ENCODE data around the gene OGFR. TPM values are rescaled to one million over a fixed set of nuclear protein-coding genes. Genes with fewer than 3 reads are reported as not detected.

The OGFR gene
- total and polyA plus RNA-seq, 2 donors (not counting 3 experiments of a cell fraction or from before 2014, with no cell fraction given), result 30.8 to 44.0 TPM

DNA sequence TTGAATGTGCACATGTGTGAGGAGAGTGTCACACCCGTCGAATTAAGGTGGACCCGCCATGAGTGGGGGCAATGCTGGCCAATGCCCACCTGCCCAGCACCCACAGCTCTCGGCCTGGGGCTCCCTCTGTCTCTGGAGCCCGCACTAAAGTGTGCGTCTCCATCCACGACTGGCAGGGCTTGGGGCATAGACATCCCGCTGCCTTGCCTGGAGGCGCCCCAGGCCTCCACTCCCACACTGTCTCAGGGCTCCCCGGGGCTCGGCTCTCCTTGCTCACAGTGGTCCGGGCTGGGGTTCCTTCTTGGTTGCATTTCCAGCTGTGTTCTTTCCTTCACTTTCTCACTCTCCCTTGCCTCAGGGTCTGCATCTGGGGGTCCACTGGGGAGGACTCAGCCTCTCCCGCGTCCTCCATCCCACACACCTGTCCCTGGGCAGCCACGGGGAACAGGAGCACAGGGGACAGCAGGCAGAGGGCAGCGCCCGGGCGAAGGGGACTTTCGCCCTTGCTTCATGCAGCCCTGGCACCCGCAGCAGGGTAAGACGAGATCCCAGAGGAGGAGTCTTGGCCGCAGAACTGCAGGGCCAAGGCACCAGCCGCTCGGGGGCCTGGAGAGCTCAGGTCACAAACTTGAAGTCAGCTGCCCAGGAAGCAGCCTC is 28.5 kb upstream of the OGFR start:
- Histone ChIP-seq H3K4me2 (ENCODE audit: insufficient read depth, low read length) (no peak overlapping the region), H3K4me3 (replicated peaks in 1 of 3; ENCODE audit: insufficient read depth in 1 of 3, low read depth in 1 of 3, low read length in 3 of 3) (no peak overlapping the region), H3K36me3 (ENCODE audit: control insufficient read depth in 2 of 2, extremely low read depth in 1 of 2, insufficient read depth in 2 of 2, low read length in 2 of 2) (no peaks in the 10 kb centered on the region), H3K9ac (replicated peaks; ENCODE audit: extremely low read depth, insufficient read depth, low read length) (no peak overlapping the region), H3K79me2 (ENCODE audit: control insufficient read depth, insufficient read depth, low read length) (no peaks in the 10 kb centered on the region), H4K20me1 (replicated peaks; ENCODE audit: control insufficient read depth, extremely low read depth, insufficient read depth, low read length) (no peaks in the 10 kb centered on the region), H3K27me3 (ENCODE audit: control insufficient read depth in 2 of 2, insufficient read depth in 2 of 2, low read length in 2 of 2) (no peaks in the 10 kb centered on the region), H2AFZ (ENCODE audit: low read depth, low read length) (no peak overlapping the region), H3K9me1 (replicated peaks; ENCODE audit: control insufficient read depth, extremely low read depth, insufficient read depth, low read length) (no peaks in the 10 kb centered on the region), H3K27ac (ENCODE audit: insufficient read depth, low read depth, low read length) (no peak overlapping the region), H3K9me3 (replicated peaks; ENCODE audit: control insufficient read depth, insufficient read depth, low read length) (no peaks in the 10 kb centered on the region), H3K4me1 (ENCODE audit: control insufficient read depth, extremely low read depth, insufficient read depth, low read length) (peaks cover 11% of the 10 kb centered on the region)
- no TSS peak for BruUV-seq (replicated peaks)
- POLR2A ChIA-PET, result no interaction called here
- FAIRE-seq (no peak), DNase-seq (ENCODE audit: low read depth, low spot score) (no peak)
- CTCF ChIA-PET, result no interaction called here
- TF ChIP-seq POLR2A (IDR thresholded peaks at IDR 0.05; ENCODE audit: low read depth, low read length) (no peak), FOS (IDR thresholded peaks at IDR 0.05; ENCODE audit: borderline replicate concordance, insufficient read depth, low read length) (no peak), MYC (IDR thresholded peaks at IDR 0.05; ENCODE audit: low read depth, low read length) (no peak), POLR2AphosphoS5 (IDR thresholded peaks at IDR 0.05; ENCODE audit: insufficient read depth, low read depth, low read length) (no peak), EZH2 (IDR thresholded peaks at IDR 0.05; ENCODE audit: borderline replicate concordance, low read depth, low read length, severe bottlenecking) (no peak), JUN (IDR thresholded peaks at IDR 0.05; ENCODE audit: borderline replicate concordance, insufficient read depth, insufficient read length, low read depth) (no peak), GATA2 (IDR thresholded peaks at IDR 0.05; ENCODE audit: insufficient read depth, insufficient read length, low read depth, low read length) (no peak)
- TF ChIP-seq, protein P1, sequence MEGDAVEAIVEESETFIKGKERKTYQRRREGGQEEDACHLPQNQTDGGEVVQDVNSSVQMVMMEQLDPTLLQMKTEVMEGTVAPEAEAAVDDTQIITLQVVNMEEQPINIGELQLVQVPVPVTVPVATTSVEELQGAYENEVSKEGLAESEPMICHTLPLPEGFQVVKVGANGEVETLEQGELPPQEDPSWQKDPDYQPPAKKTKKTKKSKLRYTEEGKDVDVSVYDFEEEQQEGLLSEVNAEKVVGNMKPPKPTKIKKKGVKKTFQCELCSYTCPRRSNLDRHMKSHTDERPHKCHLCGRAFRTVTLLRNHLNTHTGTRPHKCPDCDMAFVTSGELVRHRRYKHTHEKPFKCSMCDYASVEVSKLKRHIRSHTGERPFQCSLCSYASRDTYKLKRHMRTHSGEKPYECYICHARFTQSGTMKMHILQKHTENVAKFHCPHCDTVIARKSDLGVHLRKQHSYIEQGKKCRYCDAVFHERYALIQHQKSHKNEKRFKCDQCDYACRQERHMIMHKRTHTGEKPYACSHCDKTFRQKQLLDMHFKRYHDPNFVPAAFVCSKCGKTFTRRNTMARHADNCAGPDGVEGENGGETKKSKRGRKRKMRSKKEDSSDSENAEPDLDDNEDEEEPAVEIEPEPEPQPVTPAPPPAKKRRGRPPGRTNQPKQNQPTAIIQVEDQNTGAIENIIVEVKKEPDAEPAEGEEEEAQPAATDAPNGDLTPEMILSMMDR (IDR thresholded peaks at IDR 0.05; ENCODE audit: extremely low read depth in 1 of 2, insufficient read depth in 1 of 2, low read depth in 1 of 2, low read length in 2 of 2), result no peak
- TF ChIP-seq, protein P2, sequence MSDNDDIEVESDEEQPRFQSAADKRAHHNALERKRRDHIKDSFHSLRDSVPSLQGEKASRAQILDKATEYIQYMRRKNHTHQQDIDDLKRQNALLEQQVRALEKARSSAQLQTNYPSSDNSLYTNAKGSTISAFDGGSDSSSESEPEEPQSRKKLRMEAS (IDR thresholded peaks at IDR 0.05; ENCODE audit: insufficient read depth, insufficient read length), result no peak
- intact Hi-C loops (cut with micrococcal nuclease) (no loop called here), dilution Hi-C loops (cut with MboI; ENCODE audit: extremely low pct_ligation_motif_present, low sequenced_read_pairs) (no loop called here)
